KG1 (cell line): ENCODE measurements around the gene INPP5E.

Experiments
- DNase-seq: peaks from one replicate; lab custom pipeline; 2025; lab: John Stamatoyannopoulos, UW

The INPP5E gene

DNA sequence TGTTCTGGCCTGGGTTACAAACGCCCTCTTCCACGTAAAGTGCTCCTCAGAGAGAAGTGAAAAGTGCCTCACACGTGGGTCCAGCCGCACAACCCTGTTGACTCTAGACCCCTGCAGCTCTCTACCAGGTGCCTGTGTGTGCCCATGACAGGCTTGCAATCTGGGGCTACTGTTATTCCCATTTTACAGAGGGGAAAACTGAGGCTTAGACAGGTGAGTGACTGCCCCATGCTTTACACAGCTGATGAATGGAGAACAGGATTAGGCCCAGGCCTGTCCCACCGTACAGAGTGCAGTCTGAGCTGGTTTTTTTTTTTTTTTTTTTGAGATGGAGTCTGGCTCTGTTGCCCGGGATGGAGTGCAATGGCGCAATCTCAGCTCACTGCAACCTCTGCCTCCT, 6.2 kb upstream of the INPP5E start:
- no peak for DNase-seq

DNA sequence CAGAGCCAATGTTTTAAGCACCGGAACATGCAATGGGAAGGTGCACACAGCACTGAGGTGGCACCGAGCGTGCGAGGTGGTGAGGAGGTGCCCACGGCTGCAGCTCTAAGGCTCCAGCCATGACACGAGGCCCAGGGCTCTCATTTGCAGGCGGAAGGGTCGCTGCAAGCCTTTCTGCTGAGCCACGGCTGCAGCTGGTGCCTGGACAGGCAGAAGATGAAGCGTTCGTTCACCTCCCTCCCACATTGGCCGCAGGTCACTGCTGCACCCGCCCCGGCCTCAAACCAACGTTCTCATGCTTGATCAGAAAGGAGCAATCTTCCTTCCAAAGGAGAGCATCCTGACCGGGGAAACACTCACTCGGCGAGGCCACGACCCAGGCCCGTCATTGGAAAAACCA, 4.5 kb upstream of the INPP5E start:
- no peak for DNase-seq

DNA sequence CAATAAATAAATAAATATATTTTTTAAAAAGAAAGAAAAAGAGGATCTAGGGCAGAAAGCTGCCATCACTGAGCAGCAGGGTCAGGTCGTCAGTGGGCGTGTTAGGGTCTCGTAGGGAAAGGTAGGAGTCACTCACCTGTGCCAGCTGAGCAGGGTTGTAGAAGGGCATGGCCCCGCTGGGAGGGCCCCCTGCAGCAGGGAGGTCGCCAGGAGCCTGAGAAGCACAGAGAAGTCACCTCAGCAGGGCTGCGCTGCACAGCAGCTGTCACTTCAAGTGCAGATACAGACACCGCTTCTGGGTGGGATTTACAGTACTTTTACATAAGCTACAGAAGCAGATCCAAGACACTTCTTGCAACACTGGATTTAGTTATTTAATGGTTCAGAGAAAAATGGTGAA, 4.0 kb upstream of the INPP5E start:
- no peak for DNase-seq

DNA sequence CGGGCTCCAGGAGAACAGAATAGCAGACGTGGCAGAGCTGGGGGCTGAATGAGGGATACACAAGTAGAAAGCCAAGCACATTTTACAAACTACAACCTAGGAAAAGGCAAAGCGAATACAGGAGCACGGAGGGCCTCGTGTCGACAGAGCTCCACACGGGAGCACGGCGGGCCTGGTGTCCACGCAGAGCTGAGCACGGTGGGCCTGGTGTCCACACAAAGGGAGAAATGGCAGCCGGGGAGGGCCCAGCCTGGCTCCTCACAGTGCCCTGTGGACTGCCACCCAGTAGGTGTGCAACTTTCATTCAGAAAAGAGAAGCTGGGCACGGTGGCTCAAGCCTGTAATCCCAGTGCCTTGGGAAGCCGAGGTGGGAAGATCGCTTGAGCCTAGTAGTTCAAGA, 3.4 kb upstream of the INPP5E start:
- no peak for DNase-seq

DNA sequence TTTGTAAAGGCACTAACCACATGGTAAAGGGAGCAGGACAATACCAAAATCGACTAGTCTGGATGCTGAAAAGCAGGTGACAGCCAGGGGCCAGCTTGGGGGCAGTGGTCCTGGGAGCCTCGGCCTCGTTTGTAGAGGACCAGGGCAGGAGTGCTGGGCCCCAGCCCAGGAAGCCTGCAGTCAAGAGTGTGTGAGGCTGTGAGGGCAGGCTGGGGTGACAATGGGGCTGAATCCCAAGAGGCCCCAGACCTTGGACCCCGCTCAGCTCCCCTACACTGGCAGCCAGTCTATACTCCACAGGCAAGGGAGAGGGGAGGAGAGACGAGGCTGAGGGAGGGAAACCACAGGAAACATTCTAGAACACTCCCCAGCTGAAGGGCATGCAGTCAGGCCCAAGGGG, 2.6 kb upstream of the INPP5E start:
- DNase-seq: no peak

DNA sequence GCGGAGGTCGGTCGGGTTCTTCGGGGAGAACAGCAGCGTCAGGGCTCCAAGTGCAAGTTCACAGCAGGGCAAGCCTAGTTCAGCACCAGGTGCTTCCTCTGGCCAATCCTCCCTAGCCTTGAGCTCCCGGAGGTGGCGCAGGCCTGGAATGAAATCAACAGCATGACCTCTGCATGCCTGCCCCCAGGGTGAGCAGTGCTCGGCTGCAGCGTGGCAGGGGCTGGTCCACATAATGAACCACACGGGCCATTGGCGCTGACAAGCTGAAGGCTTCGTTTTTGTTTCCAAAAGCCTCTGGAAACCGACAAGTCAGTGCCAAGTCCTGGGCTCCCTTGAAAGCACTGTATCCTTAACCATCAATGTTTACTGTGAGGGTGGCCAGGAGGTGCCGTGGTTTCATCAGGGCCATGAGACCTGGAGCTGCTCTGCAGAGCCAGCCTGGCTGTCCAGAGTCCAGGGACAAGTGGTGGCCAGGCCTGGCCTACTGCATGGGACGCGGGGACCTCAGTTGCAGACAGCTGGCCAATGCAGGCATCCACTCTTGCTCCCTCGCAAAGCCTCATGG, 2.1 kb upstream of the INPP5E start:
- DNase-seq: no peak

DNA sequence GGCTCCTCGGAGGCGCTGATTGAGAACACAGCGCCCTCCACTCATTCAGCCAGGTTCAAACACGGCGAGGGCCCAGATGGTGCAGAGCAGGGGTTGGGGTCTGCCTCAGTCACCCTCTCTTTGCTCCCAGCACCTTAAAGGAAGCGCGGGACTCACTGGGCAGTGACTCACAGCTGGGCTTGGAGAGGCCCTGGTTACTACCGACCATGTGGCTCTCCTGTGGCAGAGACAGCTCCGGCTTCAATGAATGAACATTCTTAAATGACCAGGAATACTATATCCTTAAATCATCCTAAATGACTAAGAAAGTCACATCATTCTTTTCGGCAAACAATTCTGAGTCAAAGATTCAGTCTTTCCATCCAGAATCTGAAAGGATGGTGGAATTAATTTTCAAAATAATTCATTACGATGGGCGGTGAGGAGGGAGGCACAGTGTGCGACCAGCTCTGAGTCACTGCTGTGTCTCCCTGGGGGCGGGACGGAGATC, 1.6 kb upstream of the INPP5E start:
- no peak for DNase-seq

DNA sequence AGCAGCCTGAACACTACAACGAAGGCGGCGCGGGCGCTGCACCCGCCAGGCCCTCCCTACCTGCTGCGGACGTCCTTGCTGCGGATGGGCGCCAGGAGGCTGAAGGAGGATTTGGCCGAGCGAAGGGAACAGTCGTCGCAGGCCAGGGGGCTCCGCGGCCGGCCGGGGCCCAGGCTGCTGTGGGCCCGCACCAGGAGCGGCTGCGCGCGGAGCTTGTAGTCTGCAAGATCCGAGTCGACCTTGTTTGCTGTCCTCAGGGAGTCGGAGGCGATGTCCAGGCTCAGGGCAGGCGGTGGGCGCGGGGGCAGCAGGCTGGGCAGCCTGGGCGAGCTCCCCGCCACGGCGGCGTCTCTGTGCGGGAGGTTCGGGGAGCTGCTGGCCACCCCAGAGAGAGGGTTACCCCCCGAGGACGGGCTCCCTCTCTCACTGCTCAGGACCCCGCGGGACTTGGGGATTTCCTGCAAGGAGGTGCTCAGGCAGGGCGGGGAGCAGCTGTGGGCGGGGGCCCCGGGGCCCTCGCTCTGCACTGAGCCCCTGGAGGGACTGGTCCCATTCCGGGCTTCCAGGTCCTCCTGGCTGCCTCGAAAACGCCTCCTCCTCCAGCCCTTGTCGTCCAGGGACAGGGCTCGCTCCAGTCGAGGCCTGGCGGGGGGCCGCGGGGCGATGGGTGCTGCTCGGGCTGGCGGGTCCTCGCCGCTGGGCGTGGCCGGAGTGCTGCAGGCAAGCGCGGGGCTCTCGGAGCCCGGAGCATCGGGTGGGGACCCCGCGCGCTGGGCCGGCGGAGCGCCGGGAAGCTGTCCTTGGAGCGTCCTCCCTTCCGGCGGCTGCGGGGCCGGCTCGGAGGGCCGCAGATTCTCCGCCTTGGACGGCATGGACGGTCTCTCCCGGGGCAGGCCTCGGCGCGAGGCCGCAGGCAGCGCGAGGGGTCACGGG, 831 bp downstream of the INPP5E start:
- DNase-seq: peak; percentile 17

DNA sequence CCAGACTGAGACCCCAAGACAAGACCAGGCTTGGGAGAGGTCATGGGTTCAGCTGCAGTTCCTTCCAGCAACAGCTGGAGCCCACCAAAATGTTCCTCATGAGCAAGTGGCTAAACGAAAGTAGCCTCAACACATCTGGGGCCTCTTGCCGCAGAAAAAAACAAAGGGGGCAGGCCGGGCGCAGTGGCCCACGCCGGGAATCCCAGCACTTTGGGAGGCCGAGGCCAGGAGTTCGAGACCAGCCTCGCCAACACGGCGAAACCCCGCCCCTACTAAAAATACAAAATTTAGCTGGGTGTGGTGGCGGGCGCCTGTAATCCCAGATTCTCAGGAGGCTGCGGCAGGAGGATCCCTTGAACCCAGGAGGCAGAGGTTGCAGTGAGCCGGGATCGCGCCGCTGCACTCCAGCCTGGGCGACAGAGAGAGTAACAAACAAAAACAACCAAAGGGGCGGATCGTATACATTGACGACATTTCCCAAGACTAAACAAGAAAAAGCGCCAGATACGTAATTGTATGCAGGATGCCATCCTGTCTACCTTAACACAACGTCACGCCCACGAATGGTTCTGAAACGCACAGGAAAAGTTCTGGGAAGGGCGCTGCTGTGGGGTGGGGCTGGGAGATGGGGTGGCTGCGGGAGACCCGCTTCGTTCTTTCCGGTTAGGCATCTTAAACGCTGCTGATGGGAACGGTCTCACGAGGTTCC, 1.7 kb downstream of the INPP5E start:
- no peak for DNase-seq

DNA sequence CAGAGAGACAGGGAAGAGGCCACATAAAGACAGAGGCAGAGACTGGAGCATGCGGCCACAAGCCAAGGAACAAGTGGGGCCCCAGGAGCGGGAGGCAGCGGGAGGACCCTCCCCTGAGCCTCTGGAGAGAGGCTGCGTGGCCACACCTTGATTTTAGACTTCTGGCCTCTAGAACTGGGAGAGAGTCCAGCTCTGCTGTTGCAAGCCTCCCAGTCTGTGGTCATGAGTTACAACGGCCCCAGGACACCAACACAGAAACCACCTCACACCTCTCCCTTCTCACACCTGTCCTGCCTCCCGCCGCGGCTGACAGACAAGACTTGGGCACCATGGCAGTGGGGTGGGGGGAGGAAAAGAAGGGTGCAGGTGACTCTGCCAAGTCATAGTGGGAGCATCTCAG, 2.2 kb downstream of the INPP5E start:
- DNase-seq: no peak

DNA sequence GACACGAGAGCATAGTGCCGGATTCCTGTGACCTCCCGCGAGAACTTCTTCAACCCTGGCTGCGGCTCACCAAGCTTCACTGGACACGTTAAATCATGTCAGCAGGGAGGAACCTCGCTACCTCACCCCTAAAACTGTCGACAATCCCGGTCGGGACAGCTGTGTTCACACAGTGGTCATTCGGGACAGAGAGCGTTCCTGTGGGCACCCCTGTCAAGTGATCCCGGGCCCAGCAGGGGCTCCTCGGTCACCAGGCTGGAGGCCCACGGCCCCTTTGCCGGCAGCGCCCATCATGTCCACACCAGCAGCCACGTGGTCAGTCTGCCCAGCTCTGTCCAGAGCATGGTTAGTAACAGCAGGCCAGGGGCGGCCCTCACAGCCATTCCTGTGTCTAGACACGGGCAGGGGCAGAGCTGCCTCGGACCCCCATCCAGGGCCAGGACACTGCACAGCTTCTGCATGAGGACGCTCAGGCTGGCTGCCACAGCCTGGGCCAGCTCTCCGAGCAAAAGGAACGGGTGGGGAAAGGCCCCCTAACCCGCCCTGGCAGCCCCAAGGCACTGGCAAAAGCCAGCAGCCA, 3.5 kb downstream of the INPP5E start:
- no peak for DNase-seq

DNA sequence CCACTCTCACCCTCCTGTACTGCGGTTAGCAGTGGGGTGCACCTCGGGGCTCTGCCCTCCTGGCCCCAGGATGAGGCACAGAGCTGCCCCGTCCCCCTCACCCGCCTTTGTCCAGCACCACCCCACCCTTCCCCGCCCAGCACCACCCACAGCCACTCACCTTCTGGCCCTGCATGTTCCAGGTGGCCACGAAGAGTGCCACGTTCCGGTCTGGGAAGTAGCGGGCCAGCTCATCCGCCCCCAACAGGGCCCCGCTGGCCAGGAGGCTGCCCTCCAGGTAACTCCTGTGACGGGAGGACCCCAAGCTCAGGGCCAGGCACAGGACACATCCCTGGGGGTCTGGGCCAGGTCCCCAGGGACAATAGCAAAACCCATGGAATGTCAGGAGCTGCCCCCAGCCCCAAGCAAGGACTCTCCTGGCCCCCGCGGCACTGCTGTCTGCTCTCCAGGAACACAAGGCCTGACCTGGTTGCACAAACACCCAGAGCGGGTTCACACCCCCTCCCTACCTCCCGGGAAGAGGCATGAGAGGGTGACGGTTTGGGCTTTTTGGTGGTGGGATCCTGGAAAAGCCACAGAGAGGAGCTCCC, 5.0 kb downstream of the INPP5E start:
- no peak for DNase-seq

DNA sequence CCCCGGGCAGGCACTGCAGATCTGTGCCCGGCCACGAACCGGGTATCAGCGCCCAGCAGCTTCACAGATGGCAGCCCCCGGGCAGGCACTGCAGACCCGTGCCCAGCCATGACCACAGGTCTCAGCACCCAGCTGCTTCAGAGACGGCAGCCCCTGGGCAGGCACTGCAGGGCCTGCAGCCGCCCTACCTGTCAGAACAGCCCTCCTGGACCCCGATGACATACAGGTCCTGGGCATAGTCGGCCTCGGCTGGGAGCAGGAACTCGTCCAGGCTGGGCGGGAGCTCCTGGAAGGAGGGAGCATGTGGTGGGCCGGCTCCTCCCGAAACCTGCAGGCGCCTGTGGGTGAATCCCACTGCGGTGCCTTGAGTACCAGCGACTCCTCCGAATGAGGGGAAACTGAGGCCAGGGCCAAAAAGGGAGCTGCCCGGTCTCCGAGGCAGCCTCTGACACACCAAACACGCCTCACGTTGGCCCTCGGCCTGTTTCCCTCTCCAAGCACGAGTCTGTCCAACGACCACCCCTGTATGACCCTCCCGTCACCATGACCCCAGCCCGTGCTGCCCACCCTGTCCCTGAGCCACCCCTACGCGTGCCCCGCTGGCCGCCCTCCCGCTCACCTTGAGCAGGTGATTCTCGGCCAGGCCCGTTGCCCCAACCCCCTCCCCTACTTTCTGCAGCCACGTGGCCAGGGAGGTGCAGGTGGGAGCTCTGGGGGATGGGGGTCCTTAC, 5.6 kb downstream of the INPP5E start:
- no peak for DNase-seq

DNA sequence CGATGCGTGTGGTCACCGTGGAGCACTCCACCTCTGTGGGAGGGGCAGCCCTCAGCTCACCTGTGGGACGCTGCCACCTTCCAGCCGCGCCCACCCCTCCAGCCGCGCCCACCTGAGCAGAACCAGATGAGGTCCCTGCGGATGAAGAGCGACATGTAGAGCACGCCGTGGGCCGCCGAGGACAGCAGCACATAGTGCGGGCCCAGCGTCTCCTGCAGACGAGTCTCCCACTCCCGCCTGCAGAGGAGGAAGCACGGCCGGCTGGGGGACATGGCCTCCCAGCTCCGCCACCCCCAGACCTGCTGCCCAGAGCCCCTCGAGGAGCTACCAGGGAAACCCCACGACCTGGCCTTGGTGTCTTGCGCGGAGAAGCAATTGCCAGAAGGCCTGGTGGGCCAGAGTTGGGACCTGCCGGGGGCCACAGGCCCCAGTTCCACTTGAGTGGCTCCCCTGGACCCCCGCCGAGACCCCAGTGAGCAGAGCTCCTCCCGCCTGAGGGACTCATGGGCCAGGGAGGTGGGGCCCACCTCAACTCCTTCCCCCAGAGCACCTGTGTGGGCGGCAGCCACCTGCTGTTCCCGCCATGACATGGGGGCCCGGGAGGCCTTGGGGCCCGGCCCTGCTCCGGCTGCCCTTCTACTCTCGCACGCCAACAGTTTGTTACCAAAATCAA, 6.5 kb downstream of the INPP5E start:
- DNase-seq: no peak

DNA sequence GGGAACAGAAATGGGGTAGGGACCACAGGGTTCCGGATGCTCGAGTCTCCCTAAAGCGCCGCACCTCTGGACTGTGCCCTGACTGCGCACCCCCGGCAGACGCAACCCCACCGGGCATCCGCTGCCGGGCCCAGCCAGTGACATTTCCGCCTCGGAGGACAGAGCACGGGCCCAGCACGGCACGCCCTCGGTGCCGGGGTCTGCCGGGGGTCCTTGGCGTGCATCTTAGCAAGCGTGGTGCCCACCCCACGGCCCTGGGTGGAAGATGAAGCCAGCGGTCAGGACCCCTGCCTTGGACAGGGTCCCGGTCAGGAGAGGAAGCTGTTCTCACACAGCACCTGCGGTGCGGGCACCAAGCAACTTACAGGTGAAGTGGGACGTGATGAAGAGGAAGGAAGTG, 7.1 kb downstream of the INPP5E start:
- DNase-seq: no peak

DNA sequence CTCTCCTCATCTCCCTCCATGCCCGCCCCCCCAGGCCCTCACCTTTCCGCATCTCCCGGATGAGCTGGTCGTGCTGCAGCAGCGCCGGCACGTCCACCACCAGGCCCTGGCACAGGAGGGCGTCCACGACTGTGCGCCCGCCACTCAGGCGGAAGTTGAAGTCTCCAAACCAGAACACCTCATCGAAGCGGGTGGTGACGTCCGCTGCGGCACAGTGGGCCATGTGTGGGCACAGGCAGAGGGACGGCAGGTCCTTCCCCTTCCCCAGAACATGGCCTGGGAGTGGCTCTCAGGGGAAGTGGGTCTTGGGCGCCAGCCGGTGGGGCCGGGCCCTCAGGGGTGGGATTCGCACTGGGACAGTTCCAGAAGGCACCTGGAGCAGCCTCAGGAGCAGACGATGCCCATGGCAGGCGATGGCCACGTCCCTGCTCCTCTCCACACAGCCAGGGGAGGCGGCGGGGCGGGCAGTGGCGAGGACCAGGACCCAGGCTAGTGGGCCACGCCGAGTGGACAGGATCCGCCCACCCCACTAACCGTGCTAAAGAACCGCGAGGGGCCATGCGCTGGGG, 7.8 kb downstream of the INPP5E start:
- no peak for DNase-seq

DNA sequence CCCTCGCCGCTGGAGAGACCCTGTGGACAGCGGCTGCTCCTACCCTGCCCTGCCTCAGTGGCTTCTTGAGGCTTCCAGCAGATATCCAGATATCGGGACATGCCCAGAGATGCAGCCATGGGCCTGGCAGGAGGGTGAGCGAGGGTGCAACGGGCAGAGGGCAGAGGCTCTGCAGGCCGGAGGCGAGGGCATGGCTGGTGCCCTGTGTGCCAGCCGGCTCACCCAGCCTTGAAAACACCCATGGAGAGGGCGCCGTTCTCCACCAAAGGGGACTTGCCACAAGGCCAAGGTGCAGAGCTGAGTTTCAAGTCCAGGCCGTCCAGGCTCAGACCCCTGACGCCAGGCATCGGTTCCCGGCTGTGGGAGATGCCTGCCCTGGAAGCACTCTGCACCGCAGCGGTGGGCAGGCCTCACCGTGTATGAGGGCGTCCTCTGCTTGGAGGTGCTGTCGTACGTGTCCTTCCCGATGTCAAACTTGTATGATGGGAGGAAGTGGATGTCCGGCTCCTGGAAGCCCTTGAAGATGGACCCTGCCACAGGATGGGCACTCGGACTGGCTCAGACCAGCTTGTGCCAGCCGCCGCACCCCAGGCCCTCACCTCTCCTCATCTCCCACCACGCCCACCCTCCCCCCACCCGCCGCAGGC, 8.9 kb downstream of the INPP5E start:
- DNase-seq: no peak

DNA sequence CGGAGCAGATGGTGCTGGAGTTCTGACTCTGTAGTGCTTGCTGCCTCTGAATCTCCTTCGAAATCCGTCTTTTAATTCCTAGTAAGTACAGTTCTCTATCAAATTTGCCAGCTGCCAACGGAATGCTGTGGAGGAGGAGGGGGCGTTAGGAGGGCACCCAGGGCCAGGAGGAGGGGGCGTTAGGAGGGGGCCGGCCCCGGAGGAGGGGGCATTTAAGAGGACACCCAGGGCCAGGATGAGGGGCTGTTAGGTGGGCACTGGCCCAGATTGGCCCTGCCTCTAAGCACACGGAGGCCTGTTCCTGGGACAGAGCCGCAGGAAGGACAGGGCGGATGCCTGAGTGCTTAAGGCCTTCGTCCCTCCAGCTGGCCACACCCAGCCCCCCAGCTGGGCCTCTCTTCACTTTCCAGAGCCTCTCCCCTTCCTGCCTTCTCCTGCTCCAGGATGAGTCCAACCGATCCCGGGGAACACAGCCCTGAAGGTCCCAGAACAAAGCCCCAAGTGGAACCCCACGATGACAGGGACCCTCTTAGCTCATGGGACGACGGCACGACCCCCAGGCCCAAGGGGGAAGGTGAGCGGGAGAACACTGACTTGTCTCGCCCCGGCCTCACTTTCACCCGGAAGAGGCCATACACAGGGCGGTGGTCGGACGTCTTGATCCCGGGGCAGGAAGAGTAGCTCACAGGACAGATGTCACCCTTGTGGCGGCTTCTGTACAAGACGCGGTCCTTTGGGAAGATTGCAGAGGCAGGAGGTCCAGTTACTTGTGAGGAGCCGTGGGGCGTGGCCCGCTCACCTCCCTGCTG, 9.8 kb downstream of the INPP5E start:
- DNase-seq: no peak

DNA sequence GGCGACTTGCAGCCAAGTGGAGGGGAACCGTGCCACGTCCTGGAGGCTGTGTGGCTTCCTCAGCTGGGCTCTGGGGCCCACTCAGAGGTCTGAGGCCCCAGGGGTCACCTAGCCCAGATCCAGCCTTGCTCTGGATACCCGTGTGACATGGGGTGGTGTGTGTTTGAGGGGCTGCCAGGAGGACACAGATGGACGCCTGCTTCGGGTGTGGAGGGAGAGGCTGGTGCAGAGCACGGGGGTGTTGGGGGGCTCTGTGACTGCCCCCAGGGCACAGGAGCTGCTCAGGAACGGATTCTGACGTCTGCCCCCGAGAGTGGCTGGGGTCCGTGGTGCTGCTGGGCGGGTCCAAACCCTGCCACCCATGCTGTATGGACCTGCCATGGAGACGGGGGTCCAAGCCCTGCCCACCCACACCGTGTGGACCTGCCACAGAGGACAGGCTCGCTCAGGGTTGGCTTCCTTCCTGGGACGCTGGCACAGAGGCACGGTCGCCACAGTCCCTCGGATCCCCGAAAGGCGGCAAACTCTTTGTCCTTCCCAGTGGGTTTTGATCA, 10.5 kb downstream of the INPP5E start:
- no peak for DNase-seq
